Measurements from ENCODE around the gene CTSD. TPM values are rescaled to one million over a fixed set of nuclear protein-coding genes. Genes with fewer than 3 reads are reported as not detected.

The CTSD gene
- total RNA-seq, 1 donor: 519 TPM

DNA sequence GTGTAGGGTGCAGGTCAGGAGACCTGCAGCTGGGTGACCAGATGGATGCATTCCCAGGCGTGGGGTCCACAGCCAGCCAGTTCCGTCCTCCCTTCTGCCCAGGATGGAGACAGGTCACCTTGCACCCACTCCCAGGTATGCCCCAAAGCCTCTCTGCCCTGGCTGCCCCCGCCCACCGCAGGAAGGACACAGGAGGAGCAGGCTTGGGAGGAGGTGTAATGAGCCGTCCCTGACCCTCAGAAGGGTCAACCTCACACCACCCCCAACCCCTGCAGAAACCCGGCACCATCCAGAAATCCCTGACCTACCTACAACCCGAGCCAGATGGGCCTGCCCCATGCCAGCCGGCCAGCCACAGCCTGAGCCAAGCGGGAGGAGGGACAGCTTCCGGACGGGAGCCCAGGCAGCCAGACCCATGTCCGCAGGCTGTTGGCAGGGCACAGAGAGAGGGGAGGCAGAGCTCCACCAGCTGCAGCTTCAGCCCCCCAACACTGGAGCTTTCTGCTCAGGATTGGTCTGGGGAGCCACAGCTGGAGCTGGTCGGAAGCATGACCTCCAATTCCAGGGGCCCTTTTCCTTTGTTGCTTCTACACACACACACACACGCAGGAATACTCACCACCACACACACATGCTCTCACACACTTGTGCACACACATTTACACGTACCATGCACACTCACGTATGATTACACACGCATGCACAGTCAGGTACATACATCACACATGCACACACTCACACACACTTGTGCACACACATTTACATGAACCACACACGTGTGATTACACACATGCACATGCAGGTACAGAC, 18.6 kb downstream of the CTSD start:
- Histone ChIP-seq H3K36me3 (ENCODE audit: insufficient read depth, low read length) (peaks cover 24% of the 10 kb centered on the region), H3K79me2 (ENCODE audit: insufficient read depth, low read length) (peaks cover 27% of the 10 kb centered on the region), H3K27me3 (ENCODE audit: insufficient read depth, low read length) (no peaks in the 10 kb centered on the region), H3K4me3 (ENCODE audit: insufficient read depth, low read length) (no peak overlapping the region), H3K9me3 (ENCODE audit: low read depth, low read length) (no peaks in the 10 kb centered on the region), H4K20me1 (ENCODE audit: insufficient read depth, low read length) (peaks cover 75% of the 10 kb centered on the region), H3K4me1 (ENCODE audit: insufficient read depth, low read length) (peaks cover 23% of the 10 kb centered on the region), H3K27ac (ENCODE audit: low read depth, low read length) (no peak overlapping the region), H3K4me2 (ENCODE audit: insufficient read depth, low read length) (no peak overlapping the region), H2AFZ (ENCODE audit: low read length) (no peak overlapping the region)
- peak; percentile 62 for DNase-seq (ENCODE audit: insufficient read length, low spot score, missing footprints)
- TF ChIP-seq, protein P1, sequence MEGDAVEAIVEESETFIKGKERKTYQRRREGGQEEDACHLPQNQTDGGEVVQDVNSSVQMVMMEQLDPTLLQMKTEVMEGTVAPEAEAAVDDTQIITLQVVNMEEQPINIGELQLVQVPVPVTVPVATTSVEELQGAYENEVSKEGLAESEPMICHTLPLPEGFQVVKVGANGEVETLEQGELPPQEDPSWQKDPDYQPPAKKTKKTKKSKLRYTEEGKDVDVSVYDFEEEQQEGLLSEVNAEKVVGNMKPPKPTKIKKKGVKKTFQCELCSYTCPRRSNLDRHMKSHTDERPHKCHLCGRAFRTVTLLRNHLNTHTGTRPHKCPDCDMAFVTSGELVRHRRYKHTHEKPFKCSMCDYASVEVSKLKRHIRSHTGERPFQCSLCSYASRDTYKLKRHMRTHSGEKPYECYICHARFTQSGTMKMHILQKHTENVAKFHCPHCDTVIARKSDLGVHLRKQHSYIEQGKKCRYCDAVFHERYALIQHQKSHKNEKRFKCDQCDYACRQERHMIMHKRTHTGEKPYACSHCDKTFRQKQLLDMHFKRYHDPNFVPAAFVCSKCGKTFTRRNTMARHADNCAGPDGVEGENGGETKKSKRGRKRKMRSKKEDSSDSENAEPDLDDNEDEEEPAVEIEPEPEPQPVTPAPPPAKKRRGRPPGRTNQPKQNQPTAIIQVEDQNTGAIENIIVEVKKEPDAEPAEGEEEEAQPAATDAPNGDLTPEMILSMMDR (IDR thresholded peaks at IDR 0.05; ENCODE audit: extremely low read depth, low read depth, low read length): no peak

DNA sequence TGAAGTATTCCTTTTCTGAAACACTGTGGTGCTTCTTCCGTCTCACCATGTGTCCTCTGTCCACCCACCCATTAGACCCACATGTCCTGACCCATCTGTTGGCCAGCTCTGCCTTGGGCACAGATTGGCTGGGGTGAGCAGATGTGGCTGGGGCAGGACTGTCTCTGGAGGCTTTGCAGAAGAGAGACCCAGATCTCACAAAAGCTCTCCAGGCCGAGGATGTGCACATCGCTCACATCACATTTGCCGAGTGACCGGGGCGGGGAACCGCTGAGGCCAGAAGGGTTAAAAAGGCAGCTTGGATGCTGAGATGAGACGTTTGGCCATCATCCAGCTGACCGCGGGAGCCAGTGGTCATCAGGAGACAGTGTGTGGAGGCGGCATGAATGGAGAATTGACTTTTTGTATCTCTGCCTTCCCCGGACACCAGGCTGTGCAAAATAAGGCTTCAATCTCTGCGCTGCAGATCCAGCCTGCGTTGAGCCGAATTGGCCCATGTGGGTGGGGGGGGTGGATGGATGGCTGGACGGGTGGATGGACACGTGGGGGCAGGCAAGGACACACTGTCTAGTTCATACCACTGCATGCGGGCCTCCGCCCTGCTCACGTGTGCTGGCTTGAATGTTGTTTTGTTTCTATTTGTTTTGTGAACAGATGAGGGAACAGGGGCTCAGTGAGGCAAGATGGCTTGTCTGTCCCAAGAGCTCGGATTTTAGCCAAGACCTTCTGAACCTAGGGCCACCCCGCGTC, 19.4 kb downstream of the CTSD start:
- peaks cover 77% of the 10 kb centered on the region for H4K20me1 ChIP-seq (ENCODE audit: insufficient read depth, low read length)
- H3K79me2 ChIP-seq (ENCODE audit: insufficient read depth, low read length): peaks cover 22% of the 10 kb centered on the region
- no peaks in the 10 kb centered on the region for H3K27me3 ChIP-seq (ENCODE audit: insufficient read depth, low read length)
- no peak overlapping the region for H2AFZ ChIP-seq (ENCODE audit: low read length)
- TF ChIP-seq, protein P1 (IDR thresholded peaks at IDR 0.05; ENCODE audit: extremely low read depth, low read depth, low read length): no peak
- H3K4me3 ChIP-seq (ENCODE audit: insufficient read depth, low read length): no peak overlapping the region
- no peak overlapping the region for H3K27ac ChIP-seq (ENCODE audit: low read depth, low read length)
- H3K9me3 ChIP-seq (ENCODE audit: low read depth, low read length): no peaks in the 10 kb centered on the region
- no peak overlapping the region for H3K4me2 ChIP-seq (ENCODE audit: insufficient read depth, low read length)
- peaks cover 17% of the 10 kb centered on the region for H3K4me1 ChIP-seq (ENCODE audit: insufficient read depth, low read length)
- DNase-seq (ENCODE audit: insufficient read length, low spot score, missing footprints): peak; percentile 84
- H3K36me3 ChIP-seq (ENCODE audit: insufficient read depth, low read length): peaks cover 24% of the 10 kb centered on the region

DNA sequence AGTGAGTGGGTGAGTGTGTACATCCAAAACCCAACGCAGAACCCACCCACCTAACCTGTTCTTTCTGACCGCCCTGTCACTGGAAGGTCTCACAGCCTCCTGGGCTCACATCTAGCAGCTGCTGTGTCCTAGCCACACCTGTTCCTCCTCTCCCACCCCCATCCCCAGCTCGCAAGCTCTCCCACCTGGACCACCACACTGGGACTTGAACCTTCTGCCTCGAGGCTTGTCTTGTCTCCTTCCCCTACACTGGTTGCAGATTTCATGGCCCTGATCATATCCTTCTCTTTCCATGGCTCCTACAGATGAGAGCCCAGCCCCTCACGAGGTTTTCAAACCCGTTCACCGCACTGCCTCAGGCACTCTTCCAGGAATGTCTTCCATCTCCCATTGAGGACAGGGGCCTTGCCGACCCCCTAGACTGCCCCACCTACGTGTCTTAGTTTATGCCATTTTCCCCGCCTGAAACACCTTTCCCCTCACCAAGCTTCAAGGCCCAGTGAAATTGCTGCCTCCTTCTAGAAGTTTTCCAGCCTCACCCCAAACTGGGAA, 20.1 kb downstream of the CTSD start:
- H3K36me3 ChIP-seq (ENCODE audit: insufficient read depth, low read length): peaks cover 24% of the 10 kb centered on the region
- H3K79me2 ChIP-seq (ENCODE audit: insufficient read depth, low read length): peaks cover 19% of the 10 kb centered on the region
- H3K4me2 ChIP-seq (ENCODE audit: insufficient read depth, low read length): no peak overlapping the region
- H3K9me3 ChIP-seq (ENCODE audit: low read depth, low read length): no peaks in the 10 kb centered on the region
- no peaks in the 10 kb centered on the region for H3K27me3 ChIP-seq (ENCODE audit: insufficient read depth, low read length)
- TF ChIP-seq, protein P1 (IDR thresholded peaks at IDR 0.05; ENCODE audit: extremely low read depth, low read depth, low read length): no peak
- H3K27ac ChIP-seq (ENCODE audit: low read depth, low read length): no peak overlapping the region
- no peak overlapping the region for H2AFZ ChIP-seq (ENCODE audit: low read length)
- peaks cover 78% of the 10 kb centered on the region for H4K20me1 ChIP-seq (ENCODE audit: insufficient read depth, low read length)
- peaks cover 17% of the 10 kb centered on the region for H3K4me1 ChIP-seq (ENCODE audit: insufficient read depth, low read length)
- no peak for DNase-seq (ENCODE audit: insufficient read length, low spot score, missing footprints)
- no peak overlapping the region for H3K4me3 ChIP-seq (ENCODE audit: insufficient read depth, low read length)
